ENCODE results near the gene MYO16. TPM values are rescaled to one million over a fixed set of nuclear protein-coding genes. Genes with fewer than 3 reads are reported as not detected.
"Not testable (repeated sequence)": the region's sequence is repeated elsewhere in the genome, so short reads cannot be mapped to it uniquely, and the experiment has no call there.

Gene MYO16
- total RNA-seq, 1 experiment from 2014 or later: not detected

DNA sequence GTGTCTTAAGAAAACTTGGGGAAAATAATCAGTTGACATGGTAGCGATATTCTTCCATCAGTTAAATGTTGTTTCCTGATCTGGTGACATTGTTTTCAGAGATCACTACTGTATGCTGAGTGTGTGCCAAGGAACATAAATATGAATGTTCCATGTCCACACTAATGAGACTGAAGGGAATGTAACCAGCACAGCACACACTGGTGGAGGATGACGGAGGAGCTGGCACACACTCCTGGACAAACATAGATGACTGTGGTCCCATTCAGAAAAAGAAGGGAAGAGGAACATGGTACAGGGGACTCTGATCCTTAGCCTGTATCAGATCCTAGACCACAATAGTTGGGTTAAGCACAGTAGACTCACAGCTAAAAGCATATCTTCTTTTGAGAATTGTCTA is 574.8 kb downstream of the MYO16 start:
- H3K9me3 ChIP-seq (replicated peaks): no peaks in the 10 kb centered on the region
- no peak overlapping the region for H3K4me3 ChIP-seq
- no peak for DNase-seq

GRCh38 chr13:109204657-109205056 is 575.2 kb downstream of the MYO16 start:
- Histone ChIP-seq H3K27me3 (no peaks in the 10 kb centered on the region), H3K4me3 (no peak overlapping the region), H3K4me1 (no peaks in the 10 kb centered on the region), H3K36me3 (no peaks in the 10 kb centered on the region), H3K9me3 (replicated peaks) (no peaks in the 10 kb centered on the region), H3K27ac (no peak overlapping the region)
- no peak for DNase-seq

More for the DNA sequence above, 574.8 kb downstream of the MYO16 start:
- Histone ChIP-seq H3K36me3 (no peaks in the 10 kb centered on the region), H3K27me3 (no peaks in the 10 kb centered on the region), H3K27ac (no peak overlapping the region), H3K4me1 (no peaks in the 10 kb centered on the region)

DNA sequence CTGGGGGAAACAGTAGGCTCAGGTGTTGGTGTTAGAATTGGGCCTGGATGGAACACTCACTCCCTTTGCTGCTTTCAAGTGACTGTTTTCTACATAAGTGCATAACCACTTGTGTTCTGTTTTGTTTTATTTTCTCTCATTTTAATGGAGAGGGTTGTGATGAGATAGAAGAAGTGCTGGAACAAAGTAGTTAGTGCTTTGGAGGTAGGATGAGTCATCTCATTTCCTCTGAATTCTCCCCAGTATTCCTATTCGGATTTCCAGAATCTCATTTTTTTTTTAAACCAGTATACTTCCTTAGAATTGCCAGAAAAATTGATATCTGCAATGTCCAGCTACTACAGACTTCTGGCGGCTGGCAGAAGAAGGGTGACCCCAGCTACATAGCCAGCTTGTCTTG is 575.9 kb downstream of the MYO16 start:
- Histone ChIP-seq H3K27ac (no peak overlapping the region), H3K27me3 (no peaks in the 10 kb centered on the region), H3K36me3 (no peaks in the 10 kb centered on the region), H3K4me3 (no peak overlapping the region), H3K4me1 (no peaks in the 10 kb centered on the region), H3K9me3 (replicated peaks) (no peaks in the 10 kb centered on the region)
- no peak for DNase-seq

- H3K36me3 ChIP-seq: no peaks in the 10 kb centered on the region
- DNase-seq: no peak
- no peak overlapping the region for H3K4me3 ChIP-seq
- peaks cover 10% of the 10 kb centered on the region for H3K4me1 ChIP-seq
- no peaks in the 10 kb centered on the region for H3K27me3 ChIP-seq
- H3K27ac ChIP-seq: no peak overlapping the region
- no peaks in the 10 kb centered on the region for H3K9me3 ChIP-seq (replicated peaks)
These were observed 577.2 kb downstream of the MYO16 start for GRCh38 chr13:109206616-109207015.

DNA sequence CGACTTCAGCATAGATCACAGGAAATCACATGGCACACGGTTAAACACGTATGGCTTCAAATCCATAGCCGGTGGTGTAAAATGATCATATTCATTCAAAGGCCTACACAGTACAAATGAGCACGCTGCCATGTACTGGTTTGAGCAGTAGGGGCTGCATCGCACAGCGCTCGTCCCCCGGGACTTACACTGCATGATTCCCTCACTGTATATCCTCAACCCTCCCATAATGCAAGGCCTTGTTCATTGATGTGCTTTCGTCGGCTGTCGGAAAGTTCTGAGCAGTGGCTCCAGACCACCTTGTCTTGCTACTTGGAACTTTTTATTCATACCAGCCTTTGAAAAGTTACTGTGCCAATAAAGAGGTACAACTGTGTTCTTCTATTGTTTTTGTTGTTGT is 578.2 kb downstream of the MYO16 start:
- DNase-seq: no peak
- Histone ChIP-seq H3K36me3 (no peaks in the 10 kb centered on the region), H3K9me3 (replicated peaks) (no peaks in the 10 kb centered on the region), H3K27me3 (no peaks in the 10 kb centered on the region), H3K4me3 (no peak overlapping the region), H3K27ac (no peak overlapping the region), H3K4me1 (peaks cover 20% of the 10 kb centered on the region)

DNA sequence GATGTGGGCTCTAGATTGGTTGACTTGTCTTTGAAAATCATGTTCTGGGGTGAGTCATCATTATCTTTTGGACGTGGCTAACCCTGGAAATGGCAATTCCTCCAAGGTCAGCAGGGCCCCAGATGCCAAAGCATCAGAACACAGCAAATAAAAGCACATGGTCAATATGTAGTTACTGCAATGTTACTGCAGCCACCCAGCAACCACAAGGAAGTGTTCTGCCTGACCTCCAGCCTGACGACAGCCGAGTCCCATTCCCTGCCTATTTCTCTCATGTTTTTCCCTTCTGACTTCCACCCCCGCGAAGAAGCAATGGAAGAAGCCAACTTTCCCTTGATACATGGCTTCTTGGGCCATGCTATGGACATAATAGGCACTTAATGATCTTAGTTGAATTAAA is 579.1 kb downstream of the MYO16 start:
- Histone ChIP-seq H3K4me1 (peaks cover 20% of the 10 kb centered on the region), H3K4me3 (no peak overlapping the region), H3K9me3 (replicated peaks) (no peaks in the 10 kb centered on the region), H3K36me3 (no peaks in the 10 kb centered on the region), H3K27me3 (no peaks in the 10 kb centered on the region), H3K27ac (no peak overlapping the region)
- no peak for DNase-seq

DNA sequence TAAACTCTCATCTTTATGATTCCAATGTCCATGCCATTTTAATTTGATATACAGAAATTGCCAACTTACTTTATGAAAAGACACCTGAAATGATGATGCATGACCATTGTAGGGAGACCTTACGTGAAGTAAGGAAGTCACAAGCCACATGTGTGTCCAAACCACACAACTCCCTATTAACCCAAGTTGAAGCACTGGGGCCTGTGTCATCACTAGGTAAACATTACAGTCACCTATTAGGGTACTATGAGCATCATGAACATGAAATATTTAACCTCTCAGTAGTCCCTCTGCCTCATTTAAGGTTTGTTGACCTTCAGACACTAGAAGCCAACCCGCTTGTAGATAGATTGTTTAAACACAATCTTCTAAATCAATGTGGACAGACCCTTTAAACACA is 580.1 kb downstream of the MYO16 start:
- Histone ChIP-seq H3K27me3 (no peaks in the 10 kb centered on the region), H3K4me1 (peaks cover 20% of the 10 kb centered on the region), H3K27ac (no peak overlapping the region), H3K9me3 (replicated peaks) (no peaks in the 10 kb centered on the region), H3K36me3 (no peaks in the 10 kb centered on the region), H3K4me3 (no peak overlapping the region)
- DNase-seq: no peak

GRCh38 chr13:109211616-109212015 is 582.2 kb downstream of the MYO16 start:
- peak overlapping the region; percentile 44 for H3K27ac ChIP-seq
- DNase-seq: peak; percentile 65 to 69

GRCh38 chr13:109212650-109213049 is 583.2 kb downstream of the MYO16 start:
- no peak overlapping the region for H3K4me3 ChIP-seq
- peaks cover 20% of the 10 kb centered on the region for H3K4me1 ChIP-seq
- no peaks in the 10 kb centered on the region for H3K27me3 ChIP-seq
- H3K36me3 ChIP-seq: no peaks in the 10 kb centered on the region
- H3K27ac ChIP-seq: no peak overlapping the region
- no peaks in the 10 kb centered on the region for H3K9me3 ChIP-seq (replicated peaks)
- DNase-seq: peak; percentile 31 to 58

More at GRCh38 chr13:109211616-109212015, 582.2 kb downstream of the MYO16 start:
- Histone ChIP-seq H3K4me1 (peaks cover 20% of the 10 kb centered on the region), H3K9me3 (replicated peaks) (no peaks in the 10 kb centered on the region), H3K4me3 (no peak overlapping the region), H3K27me3 (no peaks in the 10 kb centered on the region), H3K36me3 (no peaks in the 10 kb centered on the region)

DNA sequence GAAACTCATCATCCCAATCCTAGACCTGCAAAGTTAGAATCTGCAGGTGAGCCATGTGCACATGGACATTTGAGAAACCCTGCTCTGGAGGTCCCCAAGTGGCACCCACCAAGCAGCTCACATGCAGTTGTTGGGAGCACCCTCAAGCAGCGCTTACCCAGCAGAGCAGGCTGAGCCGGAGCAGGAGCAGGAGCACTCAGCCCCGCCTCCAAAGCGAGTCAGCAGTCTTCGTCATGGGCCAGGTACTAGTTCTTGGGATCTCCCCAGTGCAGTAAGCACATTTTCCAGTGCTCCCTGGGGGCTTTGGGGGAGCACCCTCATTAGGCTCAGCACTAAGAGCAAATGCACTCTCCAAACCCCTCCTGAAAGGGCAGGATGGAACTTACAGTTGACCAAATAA is 584.3 kb downstream of the MYO16 start:
- no peak overlapping the region for H3K27ac ChIP-seq
- no peaks in the 10 kb centered on the region for H3K36me3 ChIP-seq
- H3K4me3 ChIP-seq: no peak overlapping the region
- DNase-seq: no peak
- H3K4me1 ChIP-seq: peaks cover 20% of the 10 kb centered on the region
- no peaks in the 10 kb centered on the region for H3K9me3 ChIP-seq (replicated peaks)
- H3K27me3 ChIP-seq: no peaks in the 10 kb centered on the region

DNA sequence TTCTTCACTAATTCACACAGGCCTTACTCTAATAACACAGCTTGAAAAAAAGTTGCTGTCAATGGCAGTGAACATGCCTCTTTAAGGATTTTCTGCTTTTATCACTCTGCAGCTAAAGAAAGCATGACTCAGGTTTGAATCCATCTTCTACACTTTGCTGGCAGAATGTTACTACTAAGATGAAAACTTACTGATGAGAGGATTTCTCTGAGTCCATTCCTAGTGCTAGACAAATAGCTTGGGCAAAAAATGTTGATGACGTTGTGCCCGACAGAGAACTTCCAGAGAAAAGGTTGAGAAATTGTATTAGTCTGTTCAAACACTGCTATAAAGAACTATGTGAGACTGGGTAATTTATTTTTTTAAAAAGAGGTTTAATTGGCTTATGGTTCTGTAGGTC is 585.0 kb downstream of the MYO16 start:
- no peaks in the 10 kb centered on the region for H3K36me3 ChIP-seq
- H3K27me3 ChIP-seq: no peaks in the 10 kb centered on the region
- H3K9me3 ChIP-seq (replicated peaks): no peaks in the 10 kb centered on the region
- no peak overlapping the region for H3K4me3 ChIP-seq
- peaks cover 20% of the 10 kb centered on the region for H3K4me1 ChIP-seq
- no peak for DNase-seq
- H3K27ac ChIP-seq: no peak overlapping the region

DNA sequence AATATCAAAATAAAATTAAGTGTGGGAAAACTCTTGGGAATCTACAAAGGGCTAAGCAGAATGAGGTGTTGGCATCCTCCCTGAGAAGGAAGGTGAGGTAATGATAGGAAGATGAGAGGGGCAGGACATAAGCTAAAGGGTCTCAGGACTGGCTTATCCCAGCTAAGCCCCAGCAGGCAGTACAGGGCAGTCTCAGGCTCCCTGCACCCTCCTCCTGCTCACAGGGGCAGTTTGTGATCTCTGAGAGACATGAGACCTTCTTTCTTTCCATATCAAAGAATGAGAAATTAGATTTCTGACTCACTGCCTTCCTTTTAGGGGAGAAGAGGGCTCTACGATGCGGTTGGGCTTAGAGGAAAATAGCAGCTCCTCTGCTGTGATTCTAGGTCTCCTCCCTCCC is 586.0 kb downstream of the MYO16 start:
- H3K36me3 ChIP-seq: no peaks in the 10 kb centered on the region
- DNase-seq: no peak

DNA sequence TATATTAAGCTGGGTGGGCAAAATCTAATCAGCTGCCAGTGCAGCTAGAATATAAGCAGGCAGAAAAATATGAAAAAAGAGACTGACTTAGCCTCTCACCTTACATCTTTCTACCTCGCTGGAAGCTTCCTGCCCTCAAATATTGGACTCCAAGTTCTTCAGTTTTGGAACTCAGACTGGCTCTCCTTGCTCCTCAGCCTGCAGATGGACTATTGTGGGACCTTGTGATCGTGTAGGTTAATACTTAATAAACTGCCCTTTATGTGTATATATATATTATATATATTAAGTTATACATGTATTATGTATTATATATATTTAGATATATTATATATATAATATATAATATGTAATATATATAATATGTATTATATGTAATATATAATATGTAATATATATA is 588.1 kb downstream of the MYO16 start:
- H3K4me3 ChIP-seq; H3K4me1 ChIP-seq; H3K9me3 ChIP-seq (replicated peaks); H3K36me3 ChIP-seq; H3K27me3 ChIP-seq; H3K27ac ChIP-seq; DNase-seq: not testable (repeated sequence)

More for the DNA sequence above, 586.0 kb downstream of the MYO16 start:
- H3K9me3 ChIP-seq (replicated peaks): no peaks in the 10 kb centered on the region
- peaks cover 20% of the 10 kb centered on the region for H3K4me1 ChIP-seq
- H3K4me3 ChIP-seq: no peak overlapping the region
- H3K27ac ChIP-seq: no peak overlapping the region
- H3K27me3 ChIP-seq: no peaks in the 10 kb centered on the region

DNA sequence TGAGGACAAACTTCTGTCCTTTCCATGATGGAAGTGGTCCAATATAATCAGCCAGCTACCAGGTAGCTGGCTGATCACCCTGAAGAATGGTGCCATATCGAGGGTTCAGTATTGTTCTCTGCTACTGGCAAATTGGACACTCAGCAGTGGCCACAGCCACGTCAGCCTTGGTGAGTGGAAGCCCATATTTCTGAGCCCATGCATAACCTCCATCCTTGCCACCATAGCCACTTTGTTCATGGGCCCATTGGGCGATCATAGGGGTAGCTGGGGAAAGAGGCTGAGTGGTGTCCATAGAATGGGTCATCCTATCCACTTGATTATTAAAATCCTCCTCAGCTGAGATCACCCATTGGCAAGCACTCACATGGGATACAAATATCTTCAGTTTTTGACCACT is 591.2 kb downstream of the MYO16 start:
- Histone ChIP-seq H3K36me3 (no peaks in the 10 kb centered on the region), H3K9me3 (replicated peaks) (no peaks in the 10 kb centered on the region), H3K4me1 (no peaks in the 10 kb centered on the region), H3K27me3 (no peaks in the 10 kb centered on the region), H3K4me3 (no peak overlapping the region), H3K27ac (no peak overlapping the region)
- DNase-seq: no peak

- Histone ChIP-seq H3K27ac (no peak overlapping the region), H3K9me3 (replicated peaks) (no peaks in the 10 kb centered on the region)
- no peak for DNase-seq
These were observed 594.6 kb downstream of the MYO16 start for GRCh38 chr13:109224033-109224432.

GRCh38 chr13:109226631-109227030 is 597.2 kb downstream of the MYO16 start:
- Histone ChIP-seq H3K36me3 (no peaks in the 10 kb centered on the region), H3K9me3 (replicated peaks) (no peaks in the 10 kb centered on the region), H3K4me3 (no peak overlapping the region), H3K27ac (no peak overlapping the region), H3K27me3 (no peaks in the 10 kb centered on the region), H3K4me1 (no peaks in the 10 kb centered on the region)
- DNase-seq: no peak

More at GRCh38 chr13:109224033-109224432, 594.6 kb downstream of the MYO16 start:
- no peak overlapping the region for H3K4me3 ChIP-seq
- H3K27me3 ChIP-seq: no peaks in the 10 kb centered on the region
- no peaks in the 10 kb centered on the region for H3K36me3 ChIP-seq
- H3K4me1 ChIP-seq: no peaks in the 10 kb centered on the region
